ENCODE measurements around the gene ATAD3A. TPM values are rescaled to one million over a fixed set of nuclear protein-coding genes. Genes with fewer than 3 reads are reported as not detected.
"Not testable (repeated sequence)": the region's sequence is repeated elsewhere in the genome, so short reads cannot be mapped to it uniquely, and the experiment has no call there.

ATAD3A gene
- total and polyA plus RNA-seq, 2 experiments from 2014 or later: 16.7 to 46.7 TPM

DNA sequence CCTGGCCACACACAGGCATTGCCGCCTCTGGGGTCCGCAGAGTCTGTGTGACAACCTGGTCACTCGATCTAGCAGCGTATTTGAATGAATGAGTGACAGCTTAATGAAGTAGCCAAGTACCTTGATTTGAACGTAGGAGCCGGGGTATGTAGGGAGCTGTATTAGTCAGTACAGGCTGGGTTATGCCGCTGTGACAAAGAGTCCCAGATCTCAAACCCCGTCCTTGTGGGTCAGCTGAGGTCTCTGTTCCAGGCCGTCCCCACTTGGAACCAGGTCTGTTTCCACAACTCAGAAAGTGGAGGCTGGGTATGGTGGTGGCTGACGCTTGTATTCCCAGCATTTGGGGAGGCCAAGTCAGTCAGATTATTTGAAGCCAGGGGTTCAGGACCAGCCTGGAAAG, 20.4 kb upstream of the ATAD3A start:
- H3K27ac ChIP-seq: no peak overlapping the region
- H3K4me2 ChIP-seq: no peak overlapping the region
- H3K4me3 ChIP-seq: no peak overlapping the region
- TF ChIP-seq CTCF (IDR thresholded peaks at IDR 0.05; ENCODE audit: poor library complexity): no peak
- no peak for TF ChIP-seq EZH2 (IDR thresholded peaks at IDR 0.05; ENCODE audit: borderline replicate concordance)
- no peak for TF ChIP-seq EZH2phosphoT487 (IDR thresholded peaks at IDR 0.05; ENCODE audit: low read depth, severe bottlenecking, unreplicated experiment)
- no peaks in the 10 kb centered on the region for H3K9me2 ChIP-seq (replicated peaks; ENCODE audit: insufficient read depth)
- no peaks in the 10 kb centered on the region for H3K79me2 ChIP-seq
- H4K20me1 ChIP-seq (ENCODE audit: insufficient read depth, poor library complexity, severe bottlenecking): no peaks in the 10 kb centered on the region
- no peaks in the 10 kb centered on the region for H3K27me3 ChIP-seq
- DNase-seq (ENCODE audit: low spot score): no peak
- no peak overlapping the region for H2AFZ ChIP-seq
- no peaks in the 10 kb centered on the region for H3K4me1 ChIP-seq (ENCODE audit: insufficient read depth)
- H3K9me3 ChIP-seq (ENCODE audit: low read depth): no peaks in the 10 kb centered on the region
- no peaks in the 10 kb centered on the region for H3K36me3 ChIP-seq (replicated peaks; ENCODE audit: insufficient read depth, low read depth)
- WGBS (ENCODE audit: low lambda C conversion rate, missing lambda C conversion rate): over 99% methylated on average over 10 of the region's 10 CpGs

DNA sequence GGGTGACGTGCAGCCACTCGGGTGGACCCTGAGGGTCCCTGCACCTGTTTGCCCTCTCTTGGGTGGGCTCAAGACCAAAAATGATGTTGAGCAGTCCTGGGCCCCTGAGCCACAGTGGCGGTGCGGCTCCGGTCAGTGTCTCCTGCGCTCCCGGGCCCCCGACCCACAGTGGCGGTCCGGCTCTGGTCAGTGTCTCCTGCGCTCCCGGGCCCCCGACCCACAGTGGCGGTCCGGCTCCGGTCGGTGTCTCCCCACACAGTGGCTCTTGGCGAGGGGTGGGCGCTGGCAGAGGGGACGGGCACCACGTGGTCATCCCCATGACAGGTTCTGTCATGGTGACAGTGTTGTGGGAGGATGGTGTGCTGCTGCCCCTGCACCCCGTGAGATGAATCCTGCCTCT, 17.7 kb upstream of the ATAD3A start:
- not testable (repeated sequence) for H3K79me2 ChIP-seq; H3K9me2 ChIP-seq (replicated peaks; ENCODE audit: insufficient read depth); H3K4me3 ChIP-seq; H3K27ac ChIP-seq; H3K4me2 ChIP-seq; H3K4me1 ChIP-seq (ENCODE audit: insufficient read depth); H3K27me3 ChIP-seq; DNase-seq (ENCODE audit: low spot score); H4K20me1 ChIP-seq (ENCODE audit: insufficient read depth, poor library complexity, severe bottlenecking); H3K36me3 ChIP-seq (replicated peaks; ENCODE audit: insufficient read depth, low read depth); H2AFZ ChIP-seq; H3K9me3 ChIP-seq (ENCODE audit: low read depth)
- WGBS (ENCODE audit: low lambda C conversion rate, missing lambda C conversion rate): 93% methylated on average over 19 of the region's 22 CpGs

DNA sequence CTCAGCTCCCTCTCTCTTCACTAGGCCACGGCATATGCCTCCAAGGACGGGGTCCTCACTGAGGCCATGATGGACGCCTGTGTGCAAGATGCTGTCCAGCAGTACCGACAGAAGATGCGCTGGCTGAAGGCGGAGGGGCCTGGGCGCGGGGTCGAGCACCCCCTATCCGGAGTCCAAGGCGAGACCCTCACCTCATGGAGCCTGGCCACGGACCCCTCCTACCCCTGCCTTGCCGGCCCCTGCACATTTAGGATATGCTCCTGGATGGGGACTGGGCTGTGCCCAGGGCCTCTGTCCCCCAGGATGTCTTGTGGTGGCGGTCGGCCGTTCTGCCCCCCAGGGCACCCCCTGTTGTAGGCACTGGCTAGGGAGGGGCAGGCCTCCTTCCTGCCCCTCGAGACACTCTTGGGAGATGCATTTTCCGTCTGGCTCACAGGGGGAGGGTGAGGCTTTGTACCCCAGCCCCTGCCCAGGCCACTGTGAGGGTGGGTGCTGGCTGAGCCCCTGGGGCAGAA, 16.4 kb upstream of the ATAD3A start:
- not testable (repeated sequence) for H3K27ac ChIP-seq; H3K9me2 ChIP-seq (replicated peaks; ENCODE audit: insufficient read depth); H3K36me3 ChIP-seq (replicated peaks; ENCODE audit: insufficient read depth, low read depth); H4K20me1 ChIP-seq (ENCODE audit: insufficient read depth, poor library complexity, severe bottlenecking); H3K4me3 ChIP-seq; H3K4me2 ChIP-seq; H2AFZ ChIP-seq; DNase-seq (ENCODE audit: low spot score); H3K9me3 ChIP-seq (ENCODE audit: low read depth); H3K79me2 ChIP-seq; H3K27me3 ChIP-seq; H3K4me1 ChIP-seq (ENCODE audit: insufficient read depth)
- 93% methylated on average over 15 of the region's 18 CpGs for WGBS (ENCODE audit: low lambda C conversion rate, missing lambda C conversion rate)

DNA sequence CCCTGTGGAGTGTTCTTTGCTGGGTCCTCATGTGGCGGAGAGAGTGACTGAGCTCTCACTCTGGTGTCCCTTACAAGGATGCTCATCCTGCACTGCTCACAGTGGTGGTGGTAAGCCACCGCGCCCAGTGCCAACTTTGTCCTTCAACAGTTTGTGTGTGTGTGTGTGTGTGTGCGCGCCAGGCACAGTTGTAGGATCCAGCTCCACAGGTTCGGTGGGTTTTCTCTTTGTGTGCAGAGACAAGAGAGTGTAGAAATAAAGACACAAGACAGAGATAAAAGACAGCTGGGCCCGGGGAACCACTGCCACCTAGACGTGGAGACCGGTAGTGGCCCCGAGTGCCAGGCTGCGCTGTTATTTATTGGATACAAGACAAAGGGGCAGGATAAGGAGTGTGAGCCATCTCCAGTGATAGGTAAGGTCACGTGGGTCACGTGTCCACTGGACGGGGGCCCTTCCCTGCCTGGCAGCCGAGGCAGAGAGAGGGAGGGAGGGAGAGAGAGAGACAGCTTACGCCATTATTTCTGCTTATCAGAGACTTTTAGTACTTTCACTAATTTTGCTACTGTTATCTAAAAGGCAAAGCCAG, 7.1 kb upstream of the ATAD3A start:
- peak; percentile 72 for TF ChIP-seq CTCF (IDR thresholded peaks at IDR 0.05; ENCODE audit: poor library complexity)
- WGBS (ENCODE audit: low lambda C conversion rate, missing lambda C conversion rate): 21% methylated on average over 16 of the region's 16 CpGs
- H3K9me2 ChIP-seq (replicated peaks; ENCODE audit: insufficient read depth); H3K4me3 ChIP-seq; H3K9me3 ChIP-seq (ENCODE audit: low read depth); H3K27me3 ChIP-seq; H4K20me1 ChIP-seq (ENCODE audit: insufficient read depth, poor library complexity, severe bottlenecking); H3K4me1 ChIP-seq (ENCODE audit: insufficient read depth); H3K36me3 ChIP-seq (replicated peaks; ENCODE audit: insufficient read depth, low read depth); H3K79me2 ChIP-seq: not testable (repeated sequence)
- Histone ChIP-seq H3K27ac (peak overlapping the region; percentile 88), H2AFZ (peak overlapping the region; percentile 24), H3K4me2 (peak overlapping the region; percentile 74)
- DNase-seq (ENCODE audit: low spot score): peak; percentile 86

All from hepatocyte (in vitro differentiated cells).